Stimulated activated CD4-positive, alpha-beta T cell treated with anti-CD3 and anti-CD28 coated beads, Interleukin-2, amount 100 ng/mL, for 4 hours (primary cell): Measurements from ENCODE around the gene WDR77.

Source experiments
- DNase-seq: peaks from one replicate; pipeline ENCODE4 v3.0.0-alpha.2; 2020; ENCODE audit warnings: low read depth

Gene WDR77

DNA sequence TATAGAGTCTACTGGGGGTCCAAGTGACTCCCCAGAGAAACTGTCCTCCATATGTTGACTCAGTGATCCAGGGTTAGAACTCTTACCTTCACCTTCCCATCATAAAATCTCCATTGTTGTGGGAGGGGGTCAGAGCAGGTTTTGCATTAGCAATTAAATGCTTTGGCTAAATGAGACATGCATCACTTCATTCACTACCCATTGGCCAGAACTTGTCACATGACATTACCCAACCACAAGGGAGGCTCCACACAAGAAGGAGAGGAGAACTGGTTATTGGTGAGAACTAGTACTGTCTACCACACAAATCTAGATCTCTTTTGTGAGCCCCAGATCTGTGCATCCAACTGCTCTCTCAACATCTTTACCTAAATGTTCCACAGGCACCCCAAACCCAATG is 20.5 kb upstream of the WDR77 start:
- no peak for DNase-seq

DNA sequence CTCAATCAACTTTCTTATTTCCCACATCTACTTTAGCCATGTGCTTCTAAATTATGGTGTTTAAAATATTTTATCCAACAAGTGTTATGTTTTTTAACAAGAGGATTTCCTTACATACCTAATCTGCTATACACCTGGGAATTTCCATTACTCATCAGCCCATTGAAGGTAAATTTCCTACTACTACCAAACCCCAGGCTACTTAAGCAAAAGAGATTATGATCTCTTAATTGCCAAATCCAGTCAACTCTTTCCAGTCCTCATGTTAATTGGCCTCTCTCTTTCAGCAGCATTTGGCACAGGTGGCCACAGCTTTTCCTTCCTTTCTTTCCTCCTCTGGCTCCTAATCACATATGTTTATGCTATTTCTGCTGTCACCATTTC is 19.7 kb upstream of the WDR77 start:
- DNase-seq = no peak

DNA sequence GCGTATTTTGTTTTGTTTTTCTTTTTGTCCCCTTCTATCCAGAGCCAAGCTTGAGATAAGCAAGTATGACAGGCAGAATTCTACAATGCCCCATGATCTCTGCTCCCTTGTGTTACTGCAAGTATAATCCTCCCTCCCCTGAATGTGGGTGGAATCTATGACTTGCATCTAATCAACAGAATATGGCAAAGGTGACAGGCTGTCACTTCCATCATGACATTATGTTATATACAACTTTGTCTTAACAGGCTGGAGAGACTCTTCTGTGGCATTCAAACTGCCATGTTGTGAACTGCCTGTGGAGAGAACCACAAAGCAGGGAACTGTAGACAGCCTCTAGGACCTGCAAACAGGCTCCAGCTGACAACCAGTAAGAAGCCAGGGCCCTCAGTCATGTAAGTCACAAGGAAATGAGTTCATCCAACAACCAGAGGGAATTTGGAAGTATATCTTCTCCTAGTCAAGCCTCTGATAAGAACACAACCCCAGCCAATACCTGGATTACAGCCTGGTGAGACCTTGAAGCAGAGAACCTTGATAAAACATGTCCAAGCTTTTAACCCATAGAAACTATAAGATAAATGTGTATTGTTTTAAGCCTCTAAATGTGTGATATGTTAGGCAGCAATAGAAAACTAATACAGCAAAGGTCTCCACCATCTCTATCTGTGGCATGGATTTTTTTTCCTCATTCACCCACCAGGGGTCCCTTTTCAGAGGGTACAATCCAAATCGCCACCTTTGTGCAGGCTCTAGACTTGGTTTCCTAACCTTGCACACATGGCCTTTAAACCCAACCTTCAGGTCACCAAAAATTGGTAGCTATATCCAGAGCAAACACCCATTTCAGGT is 19.0 kb upstream of the WDR77 start:
- no peak for DNase-seq

- DNase-seq = no peak
Measured at GRCh38 chr1:111466480-111466879, 17.4 kb upstream of the WDR77 start.

- no peak for DNase-seq
Measured at GRCh38 chr1:111465754-111466153, 16.7 kb upstream of the WDR77 start.

DNA sequence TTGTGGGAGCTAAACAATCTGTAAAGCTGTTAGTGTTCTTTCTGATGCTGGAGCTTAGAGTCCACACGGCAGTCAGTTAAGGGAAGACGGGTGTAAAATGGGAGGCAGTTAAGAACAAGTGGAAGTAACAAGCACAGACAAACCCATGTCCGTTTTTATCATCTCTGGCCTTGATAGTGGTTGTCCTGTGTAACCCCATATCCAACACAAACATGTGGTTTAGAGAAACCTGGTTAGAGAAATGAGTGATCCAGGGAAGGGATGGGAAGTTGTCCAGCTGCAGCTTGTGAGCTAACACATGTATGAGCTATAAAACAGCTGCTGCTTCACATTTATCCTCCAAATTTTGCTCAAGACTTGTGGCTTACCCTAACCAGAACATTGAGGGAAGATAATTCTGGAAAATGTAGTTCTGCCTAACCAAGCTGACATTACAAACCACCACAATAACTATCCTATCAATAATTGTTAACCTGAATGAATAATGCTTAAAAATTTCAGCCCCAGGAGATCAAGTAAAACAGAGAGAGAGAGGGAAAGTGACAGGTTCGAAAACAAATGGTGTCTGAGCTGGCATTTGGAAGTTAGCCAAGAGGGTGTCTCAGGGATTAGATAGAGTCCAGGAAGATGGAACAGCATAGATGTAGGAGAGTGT is 14.1 kb upstream of the WDR77 start:
- DNase-seq = no peak

GRCh38 chr1:111462370-111463028 is 13.4 kb upstream of the WDR77 start:
- DNase-seq = no peak

DNA sequence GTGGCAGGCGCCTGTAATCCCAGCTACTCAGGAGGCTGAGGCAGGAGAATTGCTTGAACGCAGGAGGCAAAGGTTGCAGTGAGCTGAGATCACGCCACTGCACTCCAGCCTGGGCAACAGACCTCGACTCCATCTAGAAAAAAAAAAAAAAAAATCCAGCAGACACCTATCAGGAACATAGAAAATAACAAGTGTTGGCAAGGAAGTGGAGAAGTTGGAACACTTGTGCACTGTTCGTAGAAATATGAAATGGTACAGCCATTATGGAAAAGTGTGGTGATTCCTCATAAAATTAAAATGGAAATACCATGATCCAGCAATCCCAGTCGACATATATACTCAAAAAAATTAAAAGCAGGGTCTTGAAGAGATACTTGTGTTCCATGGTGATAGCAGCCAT is 12.7 kb upstream of the WDR77 start:
- no peak for DNase-seq

- DNase-seq = no peak
Measured at GRCh38 chr1:111455642-111456031, 6.6 kb upstream of the WDR77 start.

- no peak for DNase-seq
Measured at GRCh38 chr1:111454859-111455641, 6.0 kb upstream of the WDR77 start.

DNA sequence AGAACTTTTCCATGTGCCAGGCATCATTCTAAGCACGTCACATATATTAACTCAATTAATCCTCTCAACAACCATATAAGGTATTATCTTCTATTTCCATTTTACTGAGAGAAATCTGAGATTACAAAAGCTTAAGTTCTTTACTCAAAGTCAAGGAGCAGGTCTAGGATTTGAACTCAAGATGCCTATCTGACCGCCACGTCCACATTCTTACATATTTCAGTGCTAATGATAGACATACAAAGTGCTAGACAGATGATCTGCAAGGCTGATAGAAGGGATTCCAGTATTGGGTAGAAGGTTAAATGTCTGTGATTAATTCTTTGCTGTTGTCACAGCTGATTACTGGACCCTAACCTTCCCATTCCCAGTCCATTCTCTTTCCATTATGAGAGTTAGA is 4.7 kb upstream of the WDR77 start:
- no peak for DNase-seq

- DNase-seq = no peak
Measured at GRCh38 chr1:111452581-111452980, 3.5 kb upstream of the WDR77 start.

DNA sequence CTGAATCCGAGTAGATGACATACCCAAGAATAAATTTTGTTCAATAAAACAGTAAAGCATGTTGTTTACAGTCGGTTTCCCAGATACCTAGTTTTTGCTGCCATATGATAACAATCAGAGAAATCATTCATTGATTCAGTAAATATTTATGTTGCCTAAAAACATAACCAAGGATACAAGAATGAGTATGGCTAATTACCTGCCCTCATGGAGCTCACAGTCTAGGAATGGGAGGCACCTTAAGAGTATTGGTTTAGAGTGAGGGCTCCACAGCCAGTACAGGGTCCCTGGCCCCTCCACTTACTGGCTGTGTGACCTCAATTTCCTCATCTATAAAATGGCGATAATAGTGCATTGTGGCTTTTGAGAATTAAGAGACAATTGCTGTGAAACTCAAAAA is 1.1 kb upstream of the WDR77 start:
- no peak for DNase-seq

- no peak for DNase-seq
Measured at GRCh38 chr1:111449703-111450017, 604 bp upstream of the WDR77 start.

DNA sequence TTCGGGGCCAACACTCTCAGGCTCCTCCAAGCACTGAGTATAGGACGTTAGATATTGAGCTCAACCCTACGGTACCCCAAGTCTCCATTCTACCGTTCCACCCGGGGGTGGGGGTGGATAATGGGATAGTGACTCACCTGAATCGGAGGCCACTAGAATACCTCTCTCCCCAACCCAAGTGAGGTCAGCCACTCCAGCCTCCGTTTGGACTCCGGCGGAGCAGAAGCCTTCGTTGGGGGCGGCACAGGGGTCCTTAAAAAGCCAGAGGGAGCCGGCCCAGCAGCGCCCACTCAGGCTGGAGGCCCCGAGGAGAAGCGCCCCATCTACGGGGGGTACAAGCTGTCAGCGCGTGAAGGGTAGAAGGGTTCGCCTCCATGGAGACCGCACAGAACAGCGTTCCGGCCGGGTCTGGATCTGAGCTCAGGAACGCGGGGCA is 556 bp downstream of the WDR77 start:
- peak; percentile 10 for DNase-seq

DNA sequence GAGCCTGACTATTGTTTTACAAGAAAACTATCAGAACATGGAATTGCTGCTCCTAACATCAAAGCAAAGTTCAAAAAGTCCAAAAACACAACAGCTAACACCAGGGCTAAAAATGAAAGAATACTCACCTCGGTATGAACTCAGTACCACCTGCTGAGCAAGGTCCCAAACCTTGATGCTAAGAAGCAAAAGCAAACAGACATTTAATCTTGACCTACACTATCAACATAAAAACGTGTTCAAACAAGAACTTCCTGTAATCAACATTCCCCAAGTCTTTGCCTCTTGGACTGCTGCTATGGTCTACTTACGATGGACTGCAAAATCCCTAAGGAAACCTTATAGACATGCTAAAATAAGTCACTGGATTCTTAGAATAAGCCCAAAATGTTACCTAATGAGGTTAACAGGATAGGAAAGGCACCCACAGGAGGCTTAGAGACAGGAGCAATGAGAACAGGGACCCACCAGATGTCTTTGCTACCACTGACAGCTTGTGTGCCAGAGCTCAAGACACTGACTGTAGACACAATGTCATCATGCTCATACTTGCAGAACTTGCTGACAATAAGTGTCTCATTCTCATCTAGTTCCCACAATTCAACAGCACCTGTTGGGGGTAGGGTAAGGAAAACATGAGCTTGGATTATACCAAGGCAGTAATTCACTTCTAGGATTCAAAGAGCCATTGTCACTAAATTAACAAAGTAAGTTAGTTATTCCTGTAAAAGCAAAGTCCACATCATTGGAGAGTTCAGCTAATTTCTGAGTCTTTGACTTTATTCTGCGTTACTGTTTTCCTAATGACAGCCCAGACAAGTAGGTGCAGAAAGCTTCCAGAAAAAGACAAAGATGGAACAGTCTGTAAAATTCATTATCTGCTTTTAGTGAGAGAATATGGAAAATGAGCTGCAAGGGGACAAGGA is 1.8 kb downstream of the WDR77 start:
- no peak for DNase-seq

DNA sequence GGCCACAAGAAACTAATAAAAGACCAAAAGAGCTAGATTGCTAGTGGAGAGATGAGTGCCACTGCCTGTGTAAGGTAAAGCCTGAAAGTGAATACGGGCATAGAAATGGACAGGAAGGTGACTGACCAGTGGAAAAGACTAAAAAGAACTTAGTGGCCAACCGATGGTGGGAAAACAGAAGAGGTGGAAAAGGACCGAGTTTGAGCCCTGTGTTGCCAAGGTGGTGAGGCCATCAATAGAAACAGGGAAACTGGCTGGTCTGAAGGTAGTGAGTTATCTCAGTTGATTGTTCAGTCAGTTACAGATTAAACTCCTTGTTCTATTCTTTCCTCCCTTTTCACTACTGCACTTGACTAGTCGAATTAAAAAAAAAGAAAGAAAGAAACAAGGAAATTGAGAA is 2.5 kb downstream of the WDR77 start:
- no peak for DNase-seq

GRCh38 chr1:111444031-111444430 is 5.0 kb downstream of the WDR77 start:
- no peak for DNase-seq

DNA sequence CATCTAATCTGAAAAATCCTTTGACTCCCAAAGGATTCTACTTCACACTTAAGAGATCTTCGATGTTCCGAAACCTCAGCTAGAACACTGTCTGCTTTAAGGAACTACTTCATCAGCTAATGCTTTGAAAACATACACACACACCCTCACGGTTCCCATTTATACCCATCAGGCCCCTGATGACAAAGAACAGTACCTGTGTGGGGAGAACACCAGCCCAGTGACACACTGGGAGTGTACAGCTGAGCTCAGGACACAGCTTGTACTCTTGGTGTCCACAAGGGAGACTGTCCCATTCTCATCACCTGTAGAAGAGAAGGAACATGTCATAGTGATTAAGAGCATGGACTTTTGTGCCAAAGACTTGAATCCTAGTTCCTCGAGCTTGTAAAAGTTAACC is 6.6 kb downstream of the WDR77 start:
- DNase-seq = no peak

- DNase-seq = peak; percentile 33
Measured at GRCh38 chr1:111441573-111442192, 7.4 kb downstream of the WDR77 start.
